ENCODE measurements around the gene LDLRAD2. TPM values are rescaled to one million over a fixed set of nuclear protein-coding genes. Genes with fewer than 3 reads are reported as not detected.

LDLRAD2 gene
- total RNA-seq, 1 donor from 2014 or later, result not detected

GRCh38 chr1:21873174-21873573, 61.1 kb downstream of the LDLRAD2 start:
- H3K4me3 ChIP-seq, result no peak overlapping the region
- H3K9me3 ChIP-seq (replicated peaks), result no peaks in the 10 kb centered on the region
- peaks cover 95% of the 10 kb centered on the region for H3K36me3 ChIP-seq
- H3K27ac ChIP-seq (replicated peaks), result no peak overlapping the region
- H3K27me3 ChIP-seq (ENCODE audit: low read depth), result no peaks in the 10 kb centered on the region
- DNase-seq, result no peak
- peaks cover 35% of the 10 kb centered on the region for H3K4me1 ChIP-seq
- intact Hi-C loops (cut with micrococcal nuclease), result no loop called here
- no peak for TF ChIP-seq CTCF (IDR thresholded peaks at IDR 0.05; ENCODE audit: borderline replicate concordance)

- intact Hi-C loops (cut with micrococcal nuclease), result no loop called here
- TF ChIP-seq CTCF (IDR thresholded peaks at IDR 0.05; ENCODE audit: borderline replicate concordance), result no peak
- H3K9me3 ChIP-seq (replicated peaks), result no peaks in the 10 kb centered on the region
- H3K4me1 ChIP-seq, result peaks cover 35% of the 10 kb centered on the region
- H3K27me3 ChIP-seq (ENCODE audit: low read depth), result no peaks in the 10 kb centered on the region
- no peak for DNase-seq
- H3K4me3 ChIP-seq, result no peak overlapping the region
- H3K27ac ChIP-seq (replicated peaks), result no peak overlapping the region
- H3K36me3 ChIP-seq, result peaks cover 95% of the 10 kb centered on the region
Observed at GRCh38 chr1:21873761-21874160, 61.7 kb downstream of the LDLRAD2 start.

- no peak for DNase-seq
- Histone ChIP-seq H3K4me1 (peaks cover 38% of the 10 kb centered on the region), H3K36me3 (peaks cover 95% of the 10 kb centered on the region), H3K4me3 (no peak overlapping the region), H3K27ac (replicated peaks) (peak overlapping the region; percentile 25), H3K27me3 (ENCODE audit: low read depth) (no peaks in the 10 kb centered on the region), H3K9me3 (replicated peaks) (no peaks in the 10 kb centered on the region)
- no peak for TF ChIP-seq CTCF (IDR thresholded peaks at IDR 0.05; ENCODE audit: borderline replicate concordance)
- intact Hi-C loops (cut with micrococcal nuclease), result no loop called here
Observed at GRCh38 chr1:21874328-21874727, 62.3 kb downstream of the LDLRAD2 start.

Other genes with a start within 250 kb of the LDLRAD2 start
- 6.2 TPM for gene RAP1GAP, start 142.9 kb upstream of the LDLRAD2 start, total RNA-seq
- gene USP48, start 29.1 kb upstream of the LDLRAD2 start, total RNA-seq, result 39.1 TPM
- 257 TPM for gene HSPG2, start 125.0 kb downstream of the LDLRAD2 start, total RNA-seq
- not detected for gene CELA3B, start 164.8 kb downstream of the LDLRAD2 start, total RNA-seq
- not detected for gene CELA3A, start 189.4 kb downstream of the LDLRAD2 start, total RNA-seq
- gene CDC42, start 240.4 kb downstream of the LDLRAD2 start, total RNA-seq, result 126 TPM

All from left ventricle myocardium inferior (tissue), 1 donor.